ENCODE measurements around the gene FAM53C.
"Not testable (repeated sequence)": the region's sequence is repeated elsewhere in the genome, so short reads cannot be mapped to it uniquely, and the experiment has no call there.

The FAM53C gene

DNA sequence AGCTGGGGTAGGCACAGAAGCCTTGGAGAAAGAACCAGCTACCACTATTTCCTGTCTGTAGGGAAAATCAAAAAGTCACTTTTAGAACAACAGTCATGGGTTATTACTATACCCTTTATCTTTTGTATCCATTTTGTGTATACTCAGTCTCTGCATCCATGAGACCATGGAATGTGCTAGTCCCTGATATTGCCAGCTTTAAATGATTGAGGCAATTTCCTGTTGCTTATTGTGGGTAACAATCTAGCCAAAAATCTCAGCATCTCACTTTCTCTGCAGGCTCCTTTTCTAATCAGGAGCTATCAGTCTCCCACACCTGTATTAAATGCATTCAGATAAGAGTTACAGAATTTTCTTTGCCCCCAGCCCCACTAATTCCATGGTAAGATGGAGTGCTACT lies 13.5 kb downstream of the FAM53C start:
- DNase-seq = no peak

GRCh38 chr5:138352071-138352721 lies 14.1 kb downstream of the FAM53C start, which contains the start of gene KDM3B:
TSS of gene KDM3B (plus strand) at chr5:138352685. CDS start at chr5:138352796, 111 bp downstream.
- no peak for DNase-seq

- DNase-seq = no peak
Observed at GRCh38 chr5:138352722-138353559, 14.9 kb downstream of the FAM53C start.

- DNase-seq = no peak
Observed at GRCh38 chr5:138353560-138354080, 15.6 kb downstream of the FAM53C start.

- no peak for DNase-seq
Observed at GRCh38 chr5:138354387-138354786, 16.3 kb downstream of the FAM53C start.

GRCh38 chr5:138354926-138355378 lies 16.9 kb downstream of the FAM53C start:
- no peak for DNase-seq

DNA sequence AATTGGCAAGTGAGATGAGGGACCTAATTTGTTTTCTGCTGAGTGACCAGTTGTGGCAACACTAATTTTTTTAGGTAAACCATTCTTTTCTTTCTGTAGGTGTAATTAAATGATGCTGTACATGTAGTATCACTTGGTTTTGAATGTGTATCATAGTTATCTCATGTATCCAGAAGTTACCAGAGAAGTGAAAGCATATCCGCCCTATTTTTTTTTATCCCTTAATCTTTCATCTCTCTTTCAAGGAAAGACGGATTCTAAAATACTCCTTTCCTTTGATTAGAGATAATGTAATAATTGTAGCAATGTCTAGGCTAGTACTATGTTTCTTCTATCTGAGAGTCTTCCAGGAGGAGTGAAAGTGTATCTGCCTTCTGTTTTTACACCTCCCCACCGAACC lies 21.6 kb downstream of the FAM53C start:
- DNase-seq = no peak

DNA sequence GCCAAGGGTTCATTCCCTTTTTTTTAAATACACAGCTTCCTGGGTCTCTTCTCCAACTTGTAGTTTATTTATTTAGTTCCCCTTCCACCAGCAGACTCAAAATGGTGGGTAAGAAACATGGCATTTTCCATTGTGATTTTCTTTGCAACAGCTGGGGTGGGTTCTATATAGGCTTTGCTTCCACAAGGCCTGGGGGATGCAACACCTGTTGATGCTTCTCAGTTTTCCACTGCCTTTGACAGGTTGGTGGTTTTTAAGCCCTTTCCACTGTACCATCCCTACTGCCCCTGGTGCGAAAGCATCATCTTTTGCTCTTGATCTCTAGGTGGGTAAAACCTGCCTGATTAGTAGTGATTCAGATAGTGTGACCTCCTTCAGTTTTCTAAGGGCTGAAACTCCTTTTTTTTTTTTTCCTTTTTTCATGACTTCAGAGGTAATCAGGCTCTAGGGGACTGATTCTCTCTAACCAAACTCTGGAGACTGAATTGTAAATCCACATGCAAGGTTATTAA lies 22.9 kb downstream of the FAM53C start:
- DNase-seq = no peak

GRCh38 chr5:138364576-138364975 lies 26.5 kb downstream of the FAM53C start:
- no peak for DNase-seq

GRCh38 chr5:138366632-138367382 lies 28.7 kb downstream of the FAM53C start:
- DNase-seq = no peak

GRCh38 chr5:138369261-138369660 lies 31.2 kb downstream of the FAM53C start:
- DNase-seq = no peak

- DNase-seq = no peak
Observed at GRCh38 chr5:138369706-138370105, 31.6 kb downstream of the FAM53C start.

DNA sequence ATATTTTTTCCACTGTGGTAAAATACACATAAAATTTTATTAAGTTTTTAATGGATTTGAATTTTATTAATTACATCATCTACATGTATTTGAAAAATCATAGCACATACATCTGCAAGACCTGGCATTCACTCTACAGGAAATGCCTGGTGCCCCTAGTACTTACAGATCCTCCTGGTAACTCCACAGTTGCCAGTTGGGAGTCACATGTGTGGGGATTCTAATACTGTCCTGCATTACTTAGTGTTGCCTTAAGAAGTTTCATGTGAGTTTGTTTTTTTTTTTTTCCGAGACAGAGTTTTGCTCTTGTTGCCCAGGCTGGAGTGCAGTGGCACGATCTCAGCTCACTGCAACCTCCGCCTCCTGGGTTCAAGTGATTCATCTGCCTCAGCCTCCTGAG lies 32.5 kb downstream of the FAM53C start:
- DNase-seq = no peak

DNA sequence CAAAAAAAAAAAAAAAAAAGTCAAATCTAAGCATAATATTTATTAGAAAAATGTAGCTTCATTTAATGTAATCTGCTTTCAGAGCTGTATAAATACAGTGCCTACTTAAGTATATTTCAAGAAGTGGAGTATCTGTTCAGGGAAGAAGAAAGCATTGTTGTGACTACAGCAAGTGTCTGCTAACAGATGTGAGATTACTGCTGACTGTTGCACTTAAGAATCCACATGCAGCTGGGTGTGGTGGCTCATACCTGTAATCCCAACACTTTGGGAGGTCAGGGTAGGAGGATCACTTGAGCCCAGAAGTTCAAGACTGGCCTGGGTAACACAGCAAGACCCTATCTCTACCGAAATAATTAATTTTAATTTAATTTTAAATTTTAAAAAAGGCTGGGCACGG lies 33.4 kb downstream of the FAM53C start:
- no peak for DNase-seq

DNA sequence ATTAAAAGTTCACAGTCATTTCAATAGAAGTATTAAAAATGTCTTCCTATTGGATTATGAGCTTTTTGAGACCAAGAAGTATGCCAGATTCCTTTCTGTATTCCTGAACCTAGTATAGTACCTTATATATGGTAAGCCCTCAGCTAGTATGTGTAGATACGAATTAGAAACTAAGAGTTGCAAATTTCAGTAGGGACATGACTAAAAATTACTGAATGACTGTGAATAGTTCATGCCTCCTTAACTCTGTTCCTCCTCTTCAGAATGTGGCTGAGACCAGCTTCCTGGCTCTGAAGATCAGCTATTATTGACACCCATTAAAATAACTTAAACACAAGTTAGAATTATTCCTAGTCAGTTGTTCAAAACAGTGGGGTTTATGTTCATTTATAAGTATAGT lies 34.2 kb downstream of the FAM53C start:
- DNase-seq = no peak

DNA sequence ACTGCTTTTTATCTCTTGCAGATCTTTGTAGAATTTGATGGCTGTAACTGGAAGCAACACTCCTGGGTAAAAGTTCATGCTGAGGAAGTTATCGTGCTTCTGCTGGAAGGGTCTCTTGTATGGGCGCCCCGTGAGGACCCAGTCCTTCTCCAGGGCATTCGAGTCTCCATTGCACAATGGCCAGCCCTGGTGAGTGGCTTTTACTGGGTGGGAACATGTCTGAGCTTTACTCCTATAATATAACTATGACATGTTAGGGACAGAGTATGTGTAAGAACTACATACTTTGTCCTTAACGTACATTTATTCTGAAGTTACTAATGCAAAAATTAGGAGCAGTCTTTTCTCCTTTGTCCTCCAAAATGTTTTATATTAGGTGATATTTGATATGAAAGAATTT lies 34.6 kb downstream of the FAM53C start:
- no peak for DNase-seq

- no peak for DNase-seq
Observed at GRCh38 chr5:138382347-138382746, 44.3 kb downstream of the FAM53C start.

- DNase-seq = no peak
Observed at GRCh38 chr5:138385660-138386059, 47.6 kb downstream of the FAM53C start.

DNA sequence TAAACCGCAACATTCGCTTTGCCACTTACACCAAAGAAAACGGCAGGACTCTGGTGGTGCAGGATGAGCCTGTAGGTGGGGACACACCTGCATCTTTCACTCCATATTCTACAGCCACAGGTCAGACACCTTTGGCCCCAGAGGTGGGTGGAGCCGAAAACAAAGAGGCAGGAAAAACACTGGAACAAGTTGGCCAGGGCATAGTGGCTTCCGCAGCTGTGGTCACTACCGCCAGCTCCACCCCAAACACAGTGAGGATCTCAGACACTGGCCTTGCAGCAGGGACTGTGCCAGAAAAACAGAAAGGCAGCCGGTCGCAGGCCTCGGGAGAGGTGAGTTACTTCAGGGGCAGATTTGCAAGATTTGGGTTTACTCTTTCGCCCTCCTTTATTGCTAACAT lies 48.2 kb downstream of the FAM53C start:
- DNase-seq = no peak

DNA sequence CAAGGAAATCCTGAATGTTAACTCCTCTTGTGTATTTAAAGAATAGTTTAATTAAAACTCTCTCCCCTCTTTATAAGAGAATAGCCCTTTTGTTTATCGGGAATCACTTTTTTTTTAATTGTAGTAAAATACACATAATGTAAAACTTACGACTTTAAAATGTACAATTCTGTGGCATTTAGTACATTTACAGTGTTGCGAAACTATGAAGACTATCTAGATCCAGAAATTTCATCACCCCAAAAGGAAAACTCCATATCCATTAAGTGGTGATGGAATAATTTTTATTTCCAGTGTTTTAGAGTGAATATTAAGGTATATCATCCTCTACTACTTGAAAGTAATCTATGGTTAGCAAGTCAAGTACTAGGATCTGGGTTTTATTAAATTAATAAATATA lies 51.3 kb downstream of the FAM53C start:
- no peak for DNase-seq

DNA sequence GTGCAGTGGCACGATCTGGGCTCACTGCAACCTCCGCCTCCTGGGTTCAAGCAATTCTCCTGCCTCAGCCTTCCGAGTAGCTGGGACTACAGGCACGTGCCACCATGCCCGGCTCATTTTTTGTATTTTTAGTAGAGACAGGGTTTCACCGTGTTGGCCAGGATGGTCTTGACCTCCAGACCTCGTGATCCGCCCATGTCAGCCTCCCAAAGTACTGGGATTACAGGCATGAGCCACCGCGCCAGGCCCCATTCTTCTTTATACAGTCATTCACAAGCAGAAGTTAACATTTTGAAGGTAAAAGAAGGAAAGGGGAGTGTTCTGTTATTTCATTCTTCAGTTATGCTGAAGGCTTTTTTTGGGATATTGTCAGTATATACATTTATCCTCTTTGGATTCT lies 51.8 kb downstream of the FAM53C start:
- not testable (repeated sequence) for DNase-seq

DNA sequence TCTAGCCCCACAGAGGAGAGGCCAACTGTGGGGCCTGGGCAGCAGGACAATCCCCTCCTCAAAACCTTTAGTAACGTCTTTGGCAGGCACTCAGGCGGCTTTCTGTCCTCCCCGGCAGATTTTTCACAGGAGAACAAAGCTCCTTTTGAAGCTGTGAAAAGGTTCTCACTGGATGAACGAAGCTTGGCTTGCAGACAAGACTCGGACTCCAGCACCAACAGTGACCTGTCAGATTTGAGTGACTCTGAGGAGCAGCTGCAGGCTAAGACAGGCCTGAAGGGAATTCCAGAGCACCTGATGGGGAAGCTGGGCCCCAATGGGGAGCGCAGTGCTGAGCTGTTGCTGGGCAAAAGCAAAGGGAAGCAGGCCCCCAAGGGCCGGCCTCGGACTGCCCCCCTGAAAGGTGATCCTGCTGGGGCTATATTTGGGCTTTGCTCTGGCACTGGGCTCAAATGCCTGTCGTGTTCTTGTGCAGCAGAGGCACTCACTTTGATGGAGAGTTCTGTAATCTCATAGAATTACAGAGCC lies 53.9 kb downstream of the FAM53C start:
- DNase-seq = no peak

Measured in NCI-H2081 treated with DMSO at 0.1 percent for 48 hours (cell line).